NCI-H82 (cell line): ENCODE measurements around the gene CERS2.

Experiments used
- DNase-seq: peaks from one replicate; lab custom pipeline; 2025; lab: John Stamatoyannopoulos, UW

Gene CERS2

DNA sequence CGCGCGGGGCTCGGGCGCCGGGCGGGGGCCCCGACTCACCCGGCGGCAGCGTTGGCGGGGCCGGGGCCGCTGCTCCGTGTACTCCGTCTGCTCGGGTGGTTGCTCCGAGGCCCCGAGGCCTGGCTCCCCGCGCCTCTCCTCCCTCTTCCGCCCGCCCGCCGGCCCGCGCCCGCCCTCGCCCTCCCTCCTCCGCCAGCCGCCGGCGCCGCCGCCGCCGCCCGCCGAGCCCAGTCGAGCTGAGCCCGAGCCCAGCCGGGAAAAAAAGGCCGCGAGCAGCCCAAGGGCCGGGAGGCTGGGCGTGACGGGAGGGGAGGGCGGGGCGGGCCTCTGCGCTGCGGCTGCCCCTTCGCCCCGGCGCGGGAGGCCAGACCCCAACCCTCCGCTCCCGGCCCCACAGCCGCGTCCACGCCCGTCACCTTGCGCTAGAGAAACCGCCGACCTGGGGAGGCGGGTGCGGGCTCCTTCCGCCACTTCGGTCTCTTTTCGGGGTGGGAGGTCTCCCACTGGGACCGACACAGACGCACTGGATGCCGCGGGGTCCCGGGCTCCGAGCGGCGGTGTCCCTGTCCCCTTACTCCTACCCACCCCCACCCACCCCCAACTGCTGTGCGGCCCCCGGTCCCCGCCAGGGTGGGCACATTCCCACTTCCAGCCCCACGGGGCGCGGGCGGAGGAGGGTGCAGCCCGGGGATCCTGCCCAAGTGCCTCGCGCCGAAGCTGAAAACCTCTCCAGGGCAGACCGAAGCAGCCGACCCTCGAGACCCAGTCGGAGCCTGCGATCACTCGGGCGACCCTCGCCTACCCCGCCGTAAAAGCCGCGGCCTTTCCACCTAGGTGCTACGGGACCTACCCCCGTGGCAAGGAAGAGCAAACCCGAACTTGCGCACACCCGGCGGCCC, at the start of gene CERS2:
Gene CERS2 (minus strand): TSS at position 256 of the 899 bp plus-strand sequence. CDS start 5,745 bp downstream, outside the sequence.
- DNase-seq = peak; percentile 84

DNA sequence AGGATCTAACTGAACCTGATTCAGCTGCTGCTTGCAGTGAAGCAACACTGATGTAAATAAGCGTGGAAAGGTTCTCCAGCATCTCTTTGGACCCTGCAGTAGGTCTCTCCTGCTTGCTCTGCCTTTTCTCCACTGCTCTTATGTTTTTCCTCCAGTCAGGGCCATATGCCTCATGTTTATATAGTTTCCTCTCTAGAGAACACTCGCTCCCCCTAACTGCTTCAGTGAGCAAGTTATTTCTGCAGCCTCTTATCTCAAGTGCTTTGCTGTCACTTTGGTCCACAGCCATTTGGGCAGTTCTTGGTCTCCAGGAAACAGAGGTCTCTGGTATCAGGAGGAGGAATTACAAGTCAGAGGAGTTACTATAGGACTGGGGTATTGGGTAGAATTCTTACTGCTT, 38.9 kb upstream of the CERS2 start:
- no peak for DNase-seq

GRCh38 chr1:151012684-151013471, 38.2 kb upstream of the CERS2 start:
- no peak for DNase-seq

DNA sequence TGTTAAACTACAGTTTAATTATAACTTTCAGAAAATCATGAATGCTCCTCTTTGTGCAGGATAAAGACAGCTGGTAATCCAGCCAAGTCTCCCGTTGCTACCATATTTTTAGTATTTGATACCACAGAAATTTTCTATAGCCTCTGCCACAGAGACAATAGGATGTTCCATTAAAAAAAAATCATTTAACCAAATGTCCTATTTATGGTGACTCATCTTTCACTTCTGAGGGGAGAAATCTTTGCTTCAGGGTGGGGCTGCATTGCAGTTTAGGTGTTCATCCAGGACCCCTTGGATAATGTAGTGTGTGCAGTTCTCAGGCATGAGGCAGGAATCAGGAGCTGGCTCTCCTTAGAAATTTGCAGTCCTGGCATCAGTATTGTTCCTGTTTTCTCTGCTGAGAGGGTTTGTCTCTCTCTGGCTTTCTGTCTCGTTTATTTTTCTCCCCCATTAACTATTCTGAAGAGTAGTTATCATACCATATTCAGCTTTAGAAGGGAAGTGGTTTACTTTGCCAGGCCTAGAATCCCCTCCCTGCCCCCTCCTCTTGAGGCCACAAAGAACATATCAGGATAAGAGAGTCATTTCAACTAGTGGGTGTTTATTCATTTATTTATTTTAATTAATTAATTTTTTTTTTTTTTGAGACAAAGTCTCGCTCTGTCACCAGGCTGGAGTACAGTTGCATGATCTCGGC, 36.7 kb upstream of the CERS2 start:
- DNase-seq = no peak

- no peak for DNase-seq
Measured at GRCh38 chr1:151010346-151010726, 35.7 kb upstream of the CERS2 start.

DNA sequence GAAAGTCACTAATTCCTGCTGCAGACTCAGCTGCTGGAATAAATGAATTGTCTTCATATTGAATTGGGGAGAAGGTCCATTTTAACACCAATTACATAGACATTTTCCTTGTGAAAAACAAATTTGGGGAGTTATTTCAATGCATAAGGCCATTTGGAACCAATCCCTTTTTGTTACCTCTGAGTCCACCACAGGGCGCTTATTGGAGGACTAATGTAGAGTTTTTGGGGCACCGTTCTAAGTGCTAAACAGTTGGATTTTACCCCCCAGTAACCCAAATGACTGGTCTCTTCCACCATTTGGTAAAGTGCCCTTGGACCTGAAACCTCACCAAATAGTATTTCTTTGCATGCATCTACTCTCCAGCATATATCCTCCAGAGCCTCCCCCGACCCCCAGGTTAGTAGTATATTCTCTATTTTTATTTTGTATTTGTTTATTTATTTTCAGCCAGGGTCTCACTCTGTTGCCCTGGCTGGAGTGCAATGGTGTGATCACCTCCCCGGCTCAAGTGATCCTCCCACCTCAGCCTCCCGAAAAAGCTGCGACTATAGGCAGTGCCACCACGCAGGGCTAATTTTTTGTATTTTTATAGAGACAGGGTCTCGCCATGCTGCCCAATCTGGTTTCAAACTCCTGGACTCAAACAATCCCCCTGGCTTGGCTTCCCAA, 35.2 kb upstream of the CERS2 start:
- no peak for DNase-seq

DNA sequence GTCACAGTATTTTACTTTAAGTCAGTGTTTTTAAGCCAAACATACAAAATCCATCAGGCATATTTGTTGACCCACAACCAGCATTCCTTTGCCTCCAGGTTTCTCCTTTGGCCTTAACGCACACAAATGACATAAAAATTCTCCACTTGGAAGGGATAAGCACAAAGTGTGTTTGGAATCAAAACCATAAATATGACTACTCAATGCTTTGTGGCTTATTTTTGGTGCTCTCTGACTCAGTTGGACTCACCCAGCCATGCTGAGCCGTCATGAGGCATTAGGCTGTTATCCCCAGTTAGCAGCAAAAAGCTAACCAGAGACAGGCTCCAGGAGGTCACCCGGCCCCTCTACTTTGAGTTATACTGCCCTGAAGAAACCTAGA, 34.6 kb upstream of the CERS2 start:
- no peak for DNase-seq

- peak; percentile 100 for DNase-seq
Measured at GRCh38 chr1:151008244-151009205, 33.9 kb upstream of the CERS2 start, which contains the start of gene PRUNE1. PRUNE1 (plus strand) TSS chr1:151008449; CDS start chr1:151008633, 184 bp downstream.

DNA sequence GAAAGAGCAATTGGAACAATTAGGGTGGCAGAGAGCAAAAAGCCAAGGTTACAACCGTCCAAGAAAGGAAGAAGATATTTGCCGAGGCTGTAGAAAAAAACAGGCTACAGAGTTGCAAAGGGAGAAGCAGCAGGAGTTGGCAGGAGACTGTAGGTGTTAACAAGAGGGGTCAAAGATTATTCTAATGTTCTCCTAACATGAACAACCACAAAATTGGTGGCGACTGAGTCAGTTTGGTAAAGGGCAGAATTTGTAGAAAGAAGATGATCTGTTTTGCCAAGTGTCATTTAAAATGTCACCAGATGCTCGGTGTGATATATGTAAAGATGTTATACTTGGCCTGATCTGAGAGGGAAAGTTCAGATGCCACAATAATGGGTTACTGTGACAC, 33.2 kb upstream of the CERS2 start:
- DNase-seq = no peak

DNA sequence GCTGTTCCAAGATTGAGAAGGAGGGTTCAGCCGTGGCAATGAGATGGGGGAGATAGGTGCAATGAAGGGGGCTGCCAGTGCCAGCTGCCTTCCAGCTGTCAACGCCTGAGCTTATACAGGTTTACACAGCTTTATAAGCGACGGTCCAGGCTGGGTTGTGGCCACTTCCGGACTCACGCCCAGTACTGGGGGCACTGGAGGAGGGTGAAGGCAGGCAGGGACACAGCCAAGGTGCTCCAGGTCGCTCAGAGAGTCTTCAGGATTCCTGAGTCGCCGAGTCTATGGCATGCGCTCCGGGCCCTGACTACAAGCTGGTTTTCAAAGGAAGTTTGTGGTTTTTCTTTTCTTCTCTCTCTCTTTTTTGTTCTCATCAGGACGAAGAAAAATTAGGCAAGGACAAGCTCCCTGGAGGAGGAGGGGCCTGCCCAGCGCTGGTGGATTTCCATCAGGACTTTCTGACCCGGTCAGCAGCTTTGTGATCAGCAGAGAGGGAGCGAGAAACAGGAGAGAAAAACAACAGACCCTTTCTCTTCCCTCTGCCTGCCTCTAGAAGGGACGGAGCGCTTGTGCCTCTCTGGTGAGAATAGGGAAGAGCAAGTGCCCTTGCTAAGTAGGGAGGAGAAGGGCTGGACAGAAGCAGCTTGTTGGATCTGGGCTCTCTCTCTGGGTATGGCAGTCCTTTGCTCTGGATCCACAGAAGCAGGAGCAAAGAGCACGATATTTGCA, 31.9 kb upstream of the CERS2 start, which contains the start of gene MINDY1:
Gene MINDY1 (minus strand): TSS at position 576 of the 726 bp plus-strand sequence. CDS start 4,285 bp downstream, outside the sequence.
- peak; percentile 93 for DNase-seq

DNA sequence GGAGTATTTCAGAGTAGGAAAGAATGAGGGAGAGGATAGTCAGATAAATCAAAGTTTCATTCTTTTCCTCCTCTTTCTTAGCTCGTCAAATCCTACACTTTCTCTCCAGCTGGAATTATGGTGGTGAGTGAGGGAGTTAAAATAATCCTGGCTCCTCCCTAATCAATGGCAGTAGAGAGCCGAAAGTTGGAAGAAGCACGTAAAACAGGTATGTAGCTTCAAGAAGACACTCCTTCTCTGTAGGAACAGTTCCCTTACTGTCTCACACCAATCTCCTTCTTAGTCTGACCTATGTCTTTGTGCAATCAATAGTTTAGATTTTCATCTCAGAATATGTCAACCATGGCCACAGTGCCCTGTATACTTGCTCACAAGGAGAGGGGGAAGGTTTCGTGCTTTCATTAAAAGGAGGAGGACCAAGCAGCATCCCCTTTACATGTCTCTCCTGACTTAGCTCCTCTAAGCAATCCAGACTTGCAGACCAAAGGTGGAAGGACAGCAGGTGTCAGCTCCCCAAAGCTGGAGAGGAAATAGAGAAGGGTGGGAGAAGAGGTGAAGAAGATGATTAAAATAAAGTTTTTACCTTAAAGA, 31.2 kb upstream of the CERS2 start:
- DNase-seq = no peak

DNA sequence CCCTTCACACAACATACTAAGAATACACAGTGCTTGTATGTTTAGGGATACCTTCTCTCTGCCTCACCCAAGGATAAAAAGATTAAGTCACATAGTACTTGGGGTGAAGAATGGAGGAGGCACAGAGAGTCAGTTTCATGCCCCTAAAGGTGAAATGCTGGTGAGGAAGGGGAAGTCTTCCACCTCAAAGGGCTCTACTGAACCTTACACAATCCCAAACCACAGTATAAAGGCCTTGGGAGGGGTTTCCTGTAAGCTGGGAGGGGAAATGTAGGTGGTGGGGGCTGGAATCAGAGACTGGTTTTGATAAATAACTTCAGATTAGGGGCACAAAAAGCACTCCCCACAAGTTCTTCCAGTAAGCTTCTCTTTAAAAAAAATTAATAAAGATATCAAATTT, 28.5 kb upstream of the CERS2 start:
- DNase-seq = no peak

- no peak for DNase-seq
Measured at GRCh38 chr1:151002611-151003010, 28.0 kb upstream of the CERS2 start.

- no peak for DNase-seq
Measured at GRCh38 chr1:151002051-151002450, 27.4 kb upstream of the CERS2 start.

- DNase-seq = no peak
Measured at GRCh38 chr1:151001602-151002001, 27.0 kb upstream of the CERS2 start.

GRCh38 chr1:151000408-151000807, 25.8 kb upstream of the CERS2 start:
- no peak for DNase-seq

DNA sequence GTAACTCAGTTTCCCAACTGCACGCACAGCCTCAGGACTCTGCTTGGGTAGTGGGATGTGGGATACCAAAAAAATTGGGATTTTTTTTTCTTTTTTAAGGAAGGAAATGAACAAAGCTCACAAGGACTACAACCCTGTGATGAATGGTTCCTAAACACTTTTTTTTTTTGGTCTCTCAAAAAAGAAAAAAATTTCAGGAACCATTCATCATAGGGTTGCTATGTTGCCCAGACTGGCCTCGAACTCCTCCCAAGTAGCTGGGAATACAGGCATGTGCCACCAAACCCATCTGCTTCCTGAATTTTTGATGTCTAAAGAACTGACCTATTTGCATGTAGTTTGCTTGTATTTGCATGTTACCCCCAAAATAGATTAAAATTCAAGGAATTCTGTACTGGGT, 25.3 kb upstream of the CERS2 start:
- no peak for DNase-seq

GRCh38 chr1:150999051-150999674, 24.5 kb upstream of the CERS2 start:
- no peak for DNase-seq

- DNase-seq = no peak
Measured at GRCh38 chr1:150997949-150998348, 23.3 kb upstream of the CERS2 start.
